GM18909 (cell line): ENCODE measurements around the gene NFIA.
"Not testable (repeated sequence)": the region's sequence is repeated elsewhere in the genome, so short reads cannot be mapped to it uniquely, and the experiment has no call there.

Source experiments
- ATAC-seq: cut with Tn5 transposase; IDR thresholded peaks from one replicate; pipeline ENCODE4 v1.9.1; 2021; ENCODE audit warnings: mild to moderate bottlenecking; ENCODE audit not compliant: unreplicated experiment, poor library complexity

NFIA gene

DNA sequence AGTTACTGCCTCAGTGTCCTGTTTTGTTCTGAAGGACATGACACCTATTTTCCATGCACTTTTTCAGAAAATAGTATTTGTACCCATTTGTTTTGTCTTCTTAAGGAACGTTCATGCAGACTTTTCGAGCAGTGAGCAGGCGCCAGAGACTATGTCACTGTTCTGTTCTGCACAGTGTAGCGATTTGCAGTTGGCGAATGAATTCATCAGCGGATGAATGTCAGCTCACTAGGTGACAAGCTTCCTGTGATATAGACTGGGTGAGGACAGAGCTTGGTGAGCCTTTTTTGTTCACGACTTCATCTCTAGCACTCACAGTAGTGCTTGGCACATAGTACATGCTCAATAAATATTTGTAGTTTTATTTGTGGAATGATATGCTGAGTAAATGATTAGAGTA is 177.8 kb downstream of the NFIA start:
- ATAC-seq, result no peak

- no peak for ATAC-seq
Measured at GRCh38 chr1:61261595-61261994, 179.2 kb downstream of the NFIA start.

DNA sequence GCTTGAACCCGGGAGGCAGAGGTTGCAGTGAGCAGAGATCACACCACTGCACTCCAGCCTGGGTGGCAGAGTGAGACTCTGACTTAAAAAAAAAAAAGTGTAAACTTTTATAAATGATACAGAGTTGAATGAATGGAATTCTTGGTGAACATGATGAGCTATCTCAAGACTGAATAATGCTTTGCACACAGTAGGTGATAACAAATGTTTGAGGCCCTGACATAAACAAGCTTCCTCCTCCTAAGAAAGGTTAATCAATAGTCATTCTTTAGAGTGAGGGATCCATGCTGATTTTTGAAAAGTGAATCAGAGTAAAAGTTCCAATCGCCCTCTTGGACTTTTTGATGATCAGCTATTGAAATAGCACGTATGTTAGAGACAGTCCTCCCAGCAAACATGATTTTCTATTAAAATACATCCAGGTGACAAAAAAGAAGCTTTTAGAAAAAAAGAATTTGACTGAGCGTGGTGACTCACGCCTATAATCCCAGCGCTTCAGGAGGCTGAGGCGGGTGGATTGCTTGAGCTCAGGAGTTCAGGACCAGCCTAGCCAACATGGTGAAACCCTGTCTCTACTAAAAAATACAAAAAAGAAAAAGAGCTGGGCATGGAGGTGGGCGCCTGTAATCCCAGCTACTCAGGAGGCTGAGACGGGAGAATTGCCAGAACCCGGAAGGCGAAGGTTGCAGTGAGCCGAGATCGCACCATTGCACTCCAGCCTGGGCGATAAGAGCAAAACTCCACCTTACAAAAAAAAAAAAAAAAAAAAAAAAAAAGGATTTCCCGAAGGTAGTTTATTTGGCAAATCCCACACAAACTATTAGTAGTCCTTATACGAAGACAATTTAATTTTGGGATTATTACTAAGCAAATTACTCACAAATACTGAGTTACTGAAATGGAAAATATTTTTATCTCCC is 181.8 kb downstream of the NFIA start:
- ATAC-seq, result no peak

GRCh38 chr1:61264825-61265242 is 182.5 kb downstream of the NFIA start:
- ATAC-seq, result no peak

- ATAC-seq, result no peak
Measured at GRCh38 chr1:61265665-61266064, 183.3 kb downstream of the NFIA start.

GRCh38 chr1:61266738-61267137 is 184.4 kb downstream of the NFIA start:
- ATAC-seq, result no peak

- ATAC-seq, result no peak
Measured at GRCh38 chr1:61268546-61269240, 186.3 kb downstream of the NFIA start.

DNA sequence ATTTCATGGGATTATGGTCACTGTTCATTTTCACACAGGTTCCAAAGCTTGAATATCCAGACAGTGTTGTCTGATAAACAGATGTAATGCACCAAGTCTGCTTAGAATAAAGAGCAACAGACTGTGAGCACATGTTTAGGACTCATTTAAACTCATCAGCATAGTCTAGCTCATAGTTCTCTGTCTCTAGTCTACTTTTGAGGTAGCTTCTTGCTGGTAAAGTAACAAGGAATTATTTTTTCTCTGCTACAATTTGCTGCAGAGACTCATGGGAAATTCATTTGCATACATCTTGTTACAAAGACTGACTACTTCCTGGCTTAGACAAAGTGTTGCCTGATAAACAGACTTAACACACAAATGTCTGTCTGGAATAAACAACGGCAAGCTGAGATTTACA is 187.2 kb downstream of the NFIA start:
- no peak for ATAC-seq

DNA sequence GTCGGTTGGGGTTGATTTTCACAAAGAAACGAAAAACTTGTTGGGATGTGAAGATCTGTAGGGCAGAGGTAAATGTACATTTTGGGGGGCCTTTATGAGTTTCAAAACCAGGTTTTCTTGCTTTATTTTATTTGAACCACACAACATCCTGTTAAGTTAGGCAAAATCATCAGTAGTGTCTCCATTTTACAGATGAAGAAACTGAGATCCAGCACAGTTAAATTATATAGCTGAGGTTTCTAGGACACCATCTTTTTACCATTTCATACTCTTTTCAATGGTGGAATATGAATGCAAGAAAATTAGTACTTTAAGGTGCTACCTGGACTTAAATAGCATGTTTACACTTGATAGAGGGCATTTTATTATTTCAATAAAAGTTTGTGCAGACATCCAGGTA is 187.7 kb downstream of the NFIA start:
- ATAC-seq, result no peak

- ATAC-seq, result no peak
Measured at GRCh38 chr1:61270761-61271411, 188.5 kb downstream of the NFIA start.

GRCh38 chr1:61271412-61271789 is 189.0 kb downstream of the NFIA start:
- ATAC-seq, result no peak

- ATAC-seq, result no peak
Measured at GRCh38 chr1:61273167-61273705, 190.9 kb downstream of the NFIA start.

DNA sequence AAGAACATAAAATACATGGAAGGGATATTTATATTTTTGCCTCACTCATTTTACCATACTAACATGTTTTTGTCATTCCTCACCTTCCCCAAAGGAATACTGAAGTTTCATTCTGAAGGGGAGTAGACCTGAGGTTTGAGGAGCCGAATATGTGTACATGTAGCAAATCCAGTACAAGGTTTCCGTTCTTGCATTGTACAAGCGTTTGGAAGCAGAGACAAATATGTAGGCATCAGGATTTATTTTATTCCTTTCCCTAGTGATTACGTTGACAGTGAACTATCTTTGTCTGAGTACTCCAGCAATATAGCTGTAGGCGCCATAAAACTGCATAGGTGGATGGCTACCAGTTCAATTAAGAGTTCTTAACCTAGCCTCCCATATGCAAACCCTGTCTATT is 191.5 kb downstream of the NFIA start:
- no peak for ATAC-seq

DNA sequence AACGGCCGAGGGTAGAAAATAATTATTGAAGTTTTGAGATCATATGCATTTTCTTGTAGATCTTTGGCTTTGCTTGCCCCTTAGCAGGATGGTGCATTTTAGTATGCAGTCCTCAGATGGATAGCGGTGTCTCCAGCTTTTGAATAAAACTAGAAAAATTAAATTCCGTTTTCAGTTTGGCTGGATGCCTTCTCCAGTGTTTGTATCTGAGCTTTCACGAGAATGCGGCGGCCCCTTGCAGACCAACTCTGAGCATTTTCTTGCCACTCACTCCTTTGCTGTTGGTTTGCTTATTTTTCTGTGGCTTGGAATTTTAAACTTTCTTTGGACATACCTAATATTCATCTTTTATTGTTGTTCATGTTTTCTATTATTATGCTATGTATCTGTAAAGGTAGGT is 192.6 kb downstream of the NFIA start:
- ATAC-seq, result no peak

DNA sequence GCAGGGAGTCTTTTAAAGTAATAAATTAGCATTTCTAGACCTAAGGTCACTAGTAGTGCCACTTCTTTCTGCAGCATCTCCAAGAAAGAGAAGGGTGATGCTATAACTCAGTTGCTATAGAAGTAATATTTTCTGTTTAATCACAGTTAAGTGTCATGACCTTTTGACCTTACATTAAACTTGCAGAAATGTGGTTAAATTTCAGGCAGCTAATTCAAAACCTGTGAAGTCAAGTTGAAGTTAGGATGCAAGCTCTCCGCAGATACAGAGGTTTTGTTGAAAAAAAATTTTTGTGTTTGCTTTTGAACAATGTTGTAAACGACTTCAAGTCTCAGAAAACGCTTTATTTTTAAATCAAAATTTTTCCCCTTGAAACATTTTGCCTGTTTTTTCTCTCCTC is 193.9 kb downstream of the NFIA start:
- ATAC-seq, result no peak

GRCh38 chr1:61277121-61277690 is 194.8 kb downstream of the NFIA start:
- ATAC-seq, result no peak

- ATAC-seq, result not testable (repeated sequence)
Measured at GRCh38 chr1:61278503-61278902, 196.1 kb downstream of the NFIA start.

GRCh38 chr1:61278966-61279365 is 196.6 kb downstream of the NFIA start:
- ATAC-seq, result no peak

DNA sequence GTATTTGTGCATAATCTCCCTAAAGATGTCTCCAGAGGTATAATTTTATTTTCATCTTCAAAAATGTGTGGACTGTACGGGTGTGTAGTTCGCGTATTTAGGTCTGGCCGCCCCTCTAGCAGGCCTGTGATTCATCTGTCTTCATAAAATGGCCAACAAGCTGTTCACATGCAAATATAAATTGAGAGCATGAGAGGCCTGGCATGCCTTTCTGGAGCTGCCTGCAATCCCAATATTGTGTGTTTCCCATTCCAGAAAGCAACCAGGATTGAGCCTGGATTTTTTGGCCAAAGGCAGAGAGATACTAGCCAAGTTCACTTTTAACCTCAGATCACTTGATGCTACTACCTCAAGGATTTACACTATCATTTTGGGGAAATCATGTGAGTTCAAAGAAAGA is 197.2 kb downstream of the NFIA start:
- ATAC-seq, result no peak

GRCh38 chr1:61280452-61280851 is 198.1 kb downstream of the NFIA start:
- ATAC-seq, result no peak

DNA sequence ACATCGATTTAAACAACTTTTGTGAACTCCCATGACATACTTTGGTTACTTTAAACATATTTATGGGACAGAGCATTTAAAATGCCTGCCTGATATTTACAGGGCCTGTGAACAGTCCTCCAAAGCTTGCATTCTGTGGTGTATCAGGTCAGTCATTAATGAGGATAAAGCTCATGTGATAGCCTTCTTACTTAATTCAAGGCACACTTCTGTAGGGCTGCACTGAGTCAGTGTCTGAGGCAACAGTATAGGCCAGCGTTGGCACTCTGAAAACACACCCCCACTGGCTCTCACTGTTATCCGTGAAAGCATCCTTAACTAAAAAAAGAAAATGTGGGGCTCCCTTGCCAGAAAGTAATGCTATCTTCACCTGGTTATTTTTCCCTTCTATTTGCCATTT is 200.0 kb downstream of the NFIA start:
- ATAC-seq, result no peak
